ENCODE results near the gene RNF44. TPM values are rescaled to one million over a fixed set of nuclear protein-coding genes. Genes with fewer than 3 reads are reported as not detected.

Gene RNF44
- total RNA-seq, 1 experiment from 2014 or later: 58.4 TPM

DNA sequence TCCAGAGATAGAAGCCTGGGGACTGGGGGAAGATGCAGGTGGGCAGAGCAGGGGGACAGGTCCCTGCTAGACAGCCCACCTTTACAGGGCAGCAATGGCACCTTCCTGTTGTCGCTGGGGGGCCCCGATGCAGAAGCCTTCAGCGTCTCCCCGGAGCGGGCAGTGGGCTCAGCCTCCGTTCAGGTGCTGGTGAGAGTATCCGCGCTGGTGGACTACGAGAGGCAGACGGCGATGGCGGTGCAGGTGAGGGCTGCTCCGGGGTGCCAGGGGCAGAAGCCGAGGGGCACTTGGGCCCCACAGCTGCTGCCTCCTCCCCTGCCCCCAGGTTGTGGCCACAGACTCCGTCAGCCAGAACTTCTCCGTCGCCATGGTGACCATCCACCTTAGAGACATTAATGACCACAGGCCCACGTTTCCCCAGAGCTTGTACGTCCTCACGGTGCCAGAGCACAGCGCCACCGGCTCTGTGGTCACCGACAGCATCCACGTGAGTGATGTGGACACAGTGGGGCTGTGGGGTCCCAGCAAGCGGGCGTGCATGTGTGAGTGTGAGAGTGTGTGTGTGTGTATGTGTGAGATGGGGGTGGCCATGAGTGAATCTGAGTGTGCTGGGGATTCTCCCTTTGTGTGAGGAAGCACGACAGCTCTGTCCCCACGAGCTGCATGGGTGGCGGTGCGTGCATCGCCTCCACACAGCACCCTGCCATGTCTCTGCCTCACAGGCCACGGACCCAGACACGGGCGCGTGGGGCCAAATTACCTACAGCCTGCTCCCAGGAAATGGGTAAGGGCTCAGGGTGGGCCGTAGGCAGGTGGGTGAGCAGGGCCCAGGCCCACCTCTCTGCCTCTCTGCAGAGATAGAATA lies 40.3 kb upstream of the RNF44 start:
- no TSS peak for BruUV-seq (replicated peaks)
- POLR2A ChIA-PET: no interaction called here
- no peaks in the 10 kb centered on the region for H3K9me3 ChIP-seq (ENCODE audit: control insufficient read depth in 1 of 2, insufficient read depth in 1 of 2, low read depth in 1 of 2, low read length in 2 of 2)
- no peaks in the 10 kb centered on the region for H4K20me1 ChIP-seq (ENCODE audit: insufficient read depth)
- H3K79me2 ChIP-seq (ENCODE audit: insufficient read depth, low read length): no peaks in the 10 kb centered on the region
- H2AFZ ChIP-seq (ENCODE audit: low read depth, low read length, poor library complexity, severe bottlenecking): peak overlapping the region; percentile 79
- no peaks in the 10 kb centered on the region for H3K9me2 ChIP-seq (ENCODE audit: insufficient read depth)
- H3K4me2 ChIP-seq (ENCODE audit: low read length): peak overlapping the region; percentile 59
- no peak for TF ChIP-seq SRF (IDR thresholded peaks at IDR 0.05; ENCODE audit: low read depth)
- no peak for TF ChIP-seq SP1 (IDR thresholded peaks at IDR 0.05; ENCODE audit: low read depth)
- TF ChIP-seq, protein P1, sequence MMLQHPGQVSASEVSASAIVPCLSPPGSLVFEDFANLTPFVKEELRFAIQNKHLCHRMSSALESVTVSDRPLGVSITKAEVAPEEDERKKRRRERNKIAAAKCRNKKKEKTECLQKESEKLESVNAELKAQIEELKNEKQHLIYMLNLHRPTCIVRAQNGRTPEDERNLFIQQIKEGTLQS (IDR thresholded peaks at IDR 0.05): no peak
- TF ChIP-seq TCF7L2 (IDR thresholded peaks at IDR 0.05; ENCODE audit: borderline replicate concordance, extremely low read depth, insufficient read depth, insufficient read length): no peak
- TF ChIP-seq EZH2phosphoT487 (IDR thresholded peaks at IDR 0.05; ENCODE audit: borderline replicate concordance): no peak
- TF ChIP-seq SIN3A (IDR thresholded peaks at IDR 0.05; ENCODE audit: low read depth): no peak
- TF ChIP-seq, protein P2, sequence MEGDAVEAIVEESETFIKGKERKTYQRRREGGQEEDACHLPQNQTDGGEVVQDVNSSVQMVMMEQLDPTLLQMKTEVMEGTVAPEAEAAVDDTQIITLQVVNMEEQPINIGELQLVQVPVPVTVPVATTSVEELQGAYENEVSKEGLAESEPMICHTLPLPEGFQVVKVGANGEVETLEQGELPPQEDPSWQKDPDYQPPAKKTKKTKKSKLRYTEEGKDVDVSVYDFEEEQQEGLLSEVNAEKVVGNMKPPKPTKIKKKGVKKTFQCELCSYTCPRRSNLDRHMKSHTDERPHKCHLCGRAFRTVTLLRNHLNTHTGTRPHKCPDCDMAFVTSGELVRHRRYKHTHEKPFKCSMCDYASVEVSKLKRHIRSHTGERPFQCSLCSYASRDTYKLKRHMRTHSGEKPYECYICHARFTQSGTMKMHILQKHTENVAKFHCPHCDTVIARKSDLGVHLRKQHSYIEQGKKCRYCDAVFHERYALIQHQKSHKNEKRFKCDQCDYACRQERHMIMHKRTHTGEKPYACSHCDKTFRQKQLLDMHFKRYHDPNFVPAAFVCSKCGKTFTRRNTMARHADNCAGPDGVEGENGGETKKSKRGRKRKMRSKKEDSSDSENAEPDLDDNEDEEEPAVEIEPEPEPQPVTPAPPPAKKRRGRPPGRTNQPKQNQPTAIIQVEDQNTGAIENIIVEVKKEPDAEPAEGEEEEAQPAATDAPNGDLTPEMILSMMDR (IDR thresholded peaks at IDR 0.05 in 2 of 3, conservative IDR thresholded peaks at IDR 0.05 in 1 of 3; ENCODE audit: borderline replicate concordance in 1 of 3, insufficient read depth in 1 of 3, low read depth in 2 of 3, low read length in 2 of 3): no peak
- TF ChIP-seq EZH2 (IDR thresholded peaks at IDR 0.05): no peak
- H3K4me1 ChIP-seq (ENCODE audit: control insufficient read depth in 1 of 2, insufficient read depth in 2 of 2, low read length in 2 of 2): peaks cover 0 to 18% of the 10 kb centered on the region in 2 experiments; a peak in 2 of 4 replicates
- no peak overlapping the region for H3K27ac ChIP-seq (ENCODE audit: low read depth, low read length)
- no peaks in the 10 kb centered on the region for H3K36me3 ChIP-seq (ENCODE audit: control insufficient read depth in 1 of 2, insufficient read depth in 2 of 2, low read length in 2 of 2)
- H3K4me3 ChIP-seq (replicated peaks in 1 of 2; ENCODE audit: low read depth in 1 of 2, low read length in 2 of 2): no peak overlapping the region
- DNase-seq (ENCODE audit: low read depth, low spot score) (no peak), ATAC-seq (no peak)
- no peak overlapping the region; the same call in 1 of the 2 replicates for H3K9ac ChIP-seq (ENCODE audit: low read length)
- CTCF ChIA-PET: interaction anchor here (1.0 to 1.4 kb wide), 4 partner anchors 8 to 848 kb away, joined by 3 to 4 read pairs (median 4); no protein-coding TSS in a partner anchor
- intact Hi-C loops (cut with micrococcal nuclease): no loop called here
- RAD21 ChIA-PET (ENCODE audit: low non-redundant PET in 1 of 2, low total read pairs in 2 of 2, uncharacterized antibody in 2 of 2, unreplicated experiment in 2 of 2): interaction anchor here in 1 of 2 experiments (1.8 kb wide), 1 partner anchor 161 kb away, joined by 5 read pairs; the partner anchor contains the start of gene CLTB
- no peaks in the 10 kb centered on the region for H3K27me3 ChIP-seq (ENCODE audit: insufficient read depth, low read length)
